Smooth muscle cell of bladder (primary cell): ENCODE measurements around the gene PSMG2. TPM values are rescaled to one million over a fixed set of nuclear protein-coding genes. Genes with fewer than 3 reads are reported as not detected.

Source experiments
- total RNA-seq: library from RNA; depleted of rRNA; stranded (reverse); fragments of >200 nt; gene quantifications from 2 replicates; pipeline ENCODE4 v1.2.3, GENCODE V29; 2014

The PSMG2 gene
- 65.2 and 87.3 TPM in 2 replicates for total RNA-seq

GRCh38 chr18:12702221-12703095 lies at the start of gene PSMG2, which contains the start of gene CEP76:
Gene PSMG2, plus strand, starts transcription at chr18:12703042. Its CDS starts 66 bp downstream, at chr18:12703108.
Gene CEP76, minus strand, starts transcription at chr18:12702723. Its CDS starts 175 bp downstream, at chr18:12702548.

GRCh38 chr18:12657684-12658425 lies 45.0 kb upstream of the PSMG2 start, which contains the start of gene SPIRE1:
Gene SPIRE1, minus strand, starts transcription at chr18:12658107. Its CDS starts 241 bp downstream, at chr18:12657866.

Other genes starting within 250 kb of the PSMG2 start
- gene SPIRE1, start 44.9 kb upstream of the PSMG2 start, total RNA-seq = 15.8 and 24.6 TPM in 2 replicates
- gene CEP76, start 319 bp upstream of the PSMG2 start, total RNA-seq = 9.4 and 12.0 TPM in 2 replicates
- gene PTPN2, start 181.2 kb downstream of the PSMG2 start, total RNA-seq = 32.1 and 33.1 TPM in 2 replicates
- 28.7 and 41.1 TPM in 2 replicates for gene SEH1L, start 245.0 kb downstream of the PSMG2 start, total RNA-seq